Mucosa of rectum (tissue), 2 donors: ENCODE data around the gene PAXX.
A peak's percentile ranks its signal among the peaks of the same experiment; 100 is the strongest.

Source experiments
- H3K27ac ChIP-seq, 2 donors: one replicate each; pipeline ENCODE4 v1.7.0; 2013; ENCODE audit warnings: inconsistent platforms in 2 of 2, low read depth in 2 of 2, low read length in 2 of 2
- H3K27me3 ChIP-seq, 2 donors: one replicate each; pipeline ENCODE4 v1.7.0; 2013; ENCODE audit warnings: low read length in 2 of 2; ENCODE audit not compliant: control insufficient read depth in 2 of 2, insufficient read depth in 2 of 2
- H3K36me3 ChIP-seq, 2 donors: one replicate each; pipeline ENCODE4 v1.7.0; 2013; ENCODE audit warnings: low read length in 2 of 2; ENCODE audit not compliant: control insufficient read depth in 2 of 2, insufficient read depth in 2 of 2
- H3K4me1 ChIP-seq, 2 donors: one replicate each; pipeline ENCODE4 v1.7.0; 2013; ENCODE audit warnings: low read length in 2 of 2, mild to moderate bottlenecking in 1 of 2; ENCODE audit not compliant: control insufficient read depth in 2 of 2, insufficient read depth in 2 of 2
- H3K4me3 ChIP-seq, 2 donors: one replicate each; pipeline ENCODE4 v1.7.0; 2013; ENCODE audit warnings: low read length in 2 of 2
- H3K9ac ChIP-seq, 2 donors: one replicate each; pipeline ENCODE4 v1.7.0; 2013; ENCODE audit warnings: low read length in 2 of 2, low read depth in 1 of 2, mild to moderate bottlenecking in 1 of 2
- H3K9me3 ChIP-seq, 2 donors: one replicate each; pipeline ENCODE4 v1.7.0; 2013; ENCODE audit warnings: low read length in 2 of 2; ENCODE audit not compliant: control insufficient read depth in 2 of 2
- donor health status: healthy.
- donor health status: Normal muscosa, but diverticular disease.

PAXX gene

DNA sequence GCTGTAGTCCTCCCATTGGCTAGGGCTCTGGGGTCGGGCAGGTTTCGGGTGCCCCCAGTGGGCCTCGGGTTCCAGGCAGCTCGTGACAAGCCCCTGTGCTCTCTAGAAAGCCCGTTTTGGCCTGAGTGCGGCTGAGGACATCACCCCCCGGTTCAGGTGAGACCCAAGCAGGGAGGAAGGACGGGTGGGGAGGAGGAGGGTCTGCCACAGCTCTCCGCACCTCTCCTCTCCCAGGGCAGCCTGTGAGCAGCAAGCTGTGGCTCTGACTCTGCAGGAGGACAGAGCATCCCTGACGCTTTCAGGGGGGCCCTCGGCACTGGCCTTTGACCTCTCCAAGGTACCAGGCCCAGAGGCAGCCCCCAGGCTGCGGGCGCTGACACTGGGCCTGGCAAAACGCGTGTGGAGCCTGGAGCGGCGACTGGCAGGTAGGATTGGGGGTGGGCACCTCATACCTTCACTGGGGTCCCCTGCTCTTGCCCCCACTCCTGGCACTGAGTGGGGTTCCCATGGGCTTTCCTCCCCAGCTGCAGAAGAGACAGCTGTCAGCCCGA is 672 bp downstream of the PAXX start:
- H3K4me1 ChIP-seq = peaks cover 25 to 29% of the 10 kb centered on the region in 2 donors
- H3K9me3 ChIP-seq = no peaks in the 10 kb centered on the region
- peak overlapping the region; percentile 66 to 82 for H3K4me3 ChIP-seq
- peak overlapping the region; percentile 89 to 92 for H3K27ac ChIP-seq
- peak overlapping the region; percentile 29 to 61 for H3K9ac ChIP-seq
- no peaks in the 10 kb centered on the region for H3K27me3 ChIP-seq
- H3K36me3 ChIP-seq = no peaks in the 10 kb centered on the region

DNA sequence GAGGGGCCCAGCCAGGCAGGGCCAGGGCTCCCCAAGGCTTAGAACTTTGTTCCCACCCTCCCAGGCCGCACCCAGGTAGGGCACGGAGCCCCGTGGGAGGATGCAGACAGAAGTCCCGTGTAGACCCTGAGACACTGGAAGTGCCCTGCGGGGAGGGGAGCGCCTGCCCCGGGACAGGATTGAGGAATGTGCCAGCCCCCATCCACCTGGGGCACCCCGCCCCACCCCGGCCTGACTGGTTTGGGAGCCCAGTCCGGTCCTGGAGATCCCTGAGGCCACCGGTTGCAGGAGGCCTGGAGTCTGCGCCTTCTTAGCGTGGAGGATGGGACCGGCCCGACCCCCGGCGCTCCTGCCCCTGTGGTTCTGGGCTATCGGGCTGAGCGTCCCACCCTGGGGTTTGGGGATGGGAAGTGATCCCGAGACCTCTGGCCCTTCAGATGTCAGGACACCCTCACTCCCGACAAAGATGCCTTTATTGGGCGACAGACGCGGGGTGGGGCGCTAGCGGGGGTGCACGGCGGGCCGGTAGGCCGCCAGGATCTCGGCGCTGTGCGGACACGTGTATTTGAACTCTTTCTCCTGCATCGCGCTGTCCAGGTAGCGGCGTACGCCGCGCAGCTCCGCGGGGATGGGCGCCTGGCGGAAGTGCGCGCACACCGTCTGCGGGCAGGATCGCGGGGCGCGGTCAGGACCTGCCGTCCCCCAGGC is 2.1 kb downstream of the PAXX start:
- Histone ChIP-seq H3K9me3 (no peaks in the 10 kb centered on the region), H3K4me3 (no peak overlapping the region), H3K27me3 (no peaks in the 10 kb centered on the region), H3K9ac (no peak overlapping the region), H3K36me3 (no peaks in the 10 kb centered on the region), H3K27ac (no peak overlapping the region), H3K4me1 (peaks cover 30 to 31% of the 10 kb centered on the region in 2 donors)

DNA sequence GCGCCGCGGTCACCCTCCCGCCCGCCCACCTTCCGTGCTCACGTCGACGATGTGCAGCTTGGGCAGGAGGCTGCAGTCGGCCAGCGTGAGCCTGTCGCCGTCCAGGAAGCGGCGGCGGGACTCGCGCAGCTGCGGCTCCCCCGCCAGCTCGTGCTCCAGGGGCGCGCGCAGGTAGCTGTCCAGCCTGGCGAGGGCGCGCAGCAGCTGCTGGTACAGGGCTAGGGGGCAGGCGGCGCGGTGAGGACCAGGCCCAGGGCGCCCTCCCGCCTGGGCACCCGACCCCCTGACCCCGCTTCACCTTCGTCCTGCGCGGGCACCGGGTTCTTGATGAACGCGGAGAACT is 2.6 kb downstream of the PAXX start:
- no peaks in the 10 kb centered on the region for H3K27me3 ChIP-seq
- H3K4me1 ChIP-seq = peaks cover 30 to 31% of the 10 kb centered on the region in 2 donors
- no peak overlapping the region for H3K4me3 ChIP-seq
- H3K36me3 ChIP-seq = no peaks in the 10 kb centered on the region
- no peak overlapping the region for H3K27ac ChIP-seq
- no peaks in the 10 kb centered on the region for H3K9me3 ChIP-seq
- H3K9ac ChIP-seq = no peak overlapping the region

- no peaks in the 10 kb centered on the region for H3K9me3 ChIP-seq
- no peaks in the 10 kb centered on the region for H3K36me3 ChIP-seq
- peaks cover 30 to 31% of the 10 kb centered on the region in 2 donors for H3K4me1 ChIP-seq
- no peaks in the 10 kb centered on the region for H3K27me3 ChIP-seq
- no peak overlapping the region for H3K27ac ChIP-seq
- H3K4me3 ChIP-seq = no peak overlapping the region
- no peak overlapping the region for H3K9ac ChIP-seq
Measured at GRCh38 chr9:136995362-136995761, 3.1 kb downstream of the PAXX start.

GRCh38 chr9:136995772-136996311 is 3.6 kb downstream of the PAXX start:
- H3K9ac ChIP-seq = no peak overlapping the region
- H3K4me3 ChIP-seq = peak overlapping the region in 1 of 2 donors; percentile 66
- H3K36me3 ChIP-seq = no peaks in the 10 kb centered on the region
- no peaks in the 10 kb centered on the region for H3K27me3 ChIP-seq
- peak overlapping the region; percentile 32 to 48 for H3K27ac ChIP-seq
- H3K4me1 ChIP-seq = peaks cover 30 to 31% of the 10 kb centered on the region in 2 donors
- H3K9me3 ChIP-seq = no peaks in the 10 kb centered on the region

DNA sequence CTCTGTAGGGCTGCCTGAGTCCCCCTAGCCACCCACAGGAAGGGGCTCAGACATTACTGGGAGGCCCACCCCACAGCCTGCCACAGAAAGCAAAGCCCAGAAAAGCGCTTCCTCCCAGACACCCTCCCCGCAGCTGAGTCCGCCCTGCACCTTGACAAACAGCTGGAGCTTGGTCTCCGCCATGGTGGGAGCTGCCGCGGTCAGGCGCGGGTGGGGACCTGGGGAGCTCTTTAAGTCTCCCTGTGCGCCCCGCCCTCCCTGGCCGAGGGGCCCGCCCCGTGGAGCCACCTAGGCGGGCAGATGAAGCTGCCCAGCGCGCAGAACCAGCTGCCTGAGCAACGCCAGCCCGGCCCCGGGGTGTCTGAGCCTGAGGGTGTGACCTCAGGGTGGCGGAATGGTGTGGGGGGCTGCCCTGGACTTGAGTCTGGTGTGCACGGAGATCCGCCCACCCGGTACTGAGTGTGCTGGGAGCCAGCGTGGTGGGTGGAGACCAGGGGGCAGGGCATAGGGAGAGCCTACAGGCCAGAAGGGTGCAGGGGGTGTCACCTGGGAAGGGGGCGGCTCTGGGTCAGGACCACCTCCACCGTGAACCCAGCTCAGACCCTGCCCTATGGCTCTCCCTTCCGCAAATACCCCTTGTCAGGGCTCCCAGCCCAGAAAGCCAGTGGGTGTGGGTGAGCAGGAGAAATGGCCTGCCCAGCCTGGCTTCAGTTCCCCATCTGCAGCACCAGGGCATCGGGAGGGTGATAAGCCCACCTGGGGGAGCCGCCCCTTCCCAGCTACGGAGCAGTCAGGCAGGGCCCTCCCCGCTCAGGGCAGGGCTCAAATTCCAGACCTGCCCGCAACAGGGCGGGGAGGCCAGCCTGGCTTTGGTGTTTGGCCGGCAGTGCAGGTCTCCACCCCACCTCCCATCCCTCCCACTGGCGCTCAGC is 4.4 kb downstream of the PAXX start, which contains the start of gene CLIC3:
Gene CLIC3, minus strand, starts transcription at position 208 of the 932 bp plus-strand sequence. Its CDS starts 25 bp downstream, at position 183.
- Histone ChIP-seq H3K36me3 (no peaks in the 10 kb centered on the region), H3K27ac (peak within 1 kb of the TSS; percentile 43 to 48), H3K4me3 (peak within 1 kb of the TSS; percentile 48 to 66), H3K9me3 (no peaks in the 10 kb centered on the region), H3K9ac (peak within 1 kb of the TSS; percentile 47), H3K27me3 (no peaks in the 10 kb centered on the region), H3K4me1 (peaks cover 30 to 31% of the 10 kb centered on the region in 2 donors)

DNA sequence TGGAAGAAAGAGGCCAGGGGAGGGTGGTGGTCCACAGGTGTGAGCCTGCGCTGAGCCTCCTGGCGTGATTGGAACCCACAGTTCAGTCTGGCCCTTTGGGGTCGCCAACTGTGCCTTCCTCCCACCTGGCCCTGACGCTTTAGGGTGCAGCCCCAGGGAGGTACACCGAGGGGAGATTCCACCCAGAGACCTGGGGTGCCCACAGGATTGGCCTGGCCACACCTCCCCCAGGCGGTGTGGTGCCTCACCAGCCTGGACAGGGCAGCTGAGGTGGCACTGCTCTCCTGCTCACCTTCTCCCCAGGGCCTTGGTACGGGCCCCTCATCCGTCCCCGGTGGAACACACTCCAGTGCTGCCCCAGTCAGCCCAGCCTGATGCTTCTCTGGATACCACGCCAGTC is 5.1 kb downstream of the PAXX start:
- peaks cover 0 to 3% of the 10 kb centered on the region in 2 donors for H3K27me3 ChIP-seq
- no peaks in the 10 kb centered on the region for H3K36me3 ChIP-seq
- H3K4me3 ChIP-seq = peak overlapping the region in 1 of 2 donors; percentile 30
- H3K4me1 ChIP-seq = peaks cover 30 to 31% of the 10 kb centered on the region in 2 donors
- H3K9me3 ChIP-seq = no peaks in the 10 kb centered on the region
- peak overlapping the region in 1 of 2 donors; percentile 43 for H3K27ac ChIP-seq
- peak overlapping the region in 1 of 2 donors; percentile 47 for H3K9ac ChIP-seq

DNA sequence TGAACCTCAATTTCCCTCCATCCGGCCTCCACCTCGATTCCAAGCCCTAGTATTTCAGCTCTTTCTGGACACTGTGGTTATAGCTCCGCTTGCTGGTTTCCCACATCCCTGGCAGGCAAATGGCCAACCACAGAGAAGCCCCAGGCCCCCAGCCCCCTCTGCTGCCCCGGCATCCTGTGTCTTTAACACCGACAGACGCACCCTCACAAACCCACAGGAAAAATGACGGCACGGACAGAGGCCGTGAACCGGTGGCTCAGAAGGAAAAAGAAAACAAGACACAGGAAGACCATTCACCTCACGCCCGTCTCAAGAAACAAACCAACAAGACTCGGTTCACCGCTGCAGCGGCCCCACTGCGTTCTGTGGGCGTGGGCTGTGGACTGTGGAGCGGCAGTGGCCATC is 5.6 kb downstream of the PAXX start:
- H3K27ac ChIP-seq = peak overlapping the region in 1 of 2 donors; percentile 23
- no peak overlapping the region for H3K9ac ChIP-seq
- H3K4me1 ChIP-seq = peaks cover 27 to 28% of the 10 kb centered on the region in 2 donors
- H3K36me3 ChIP-seq = no peaks in the 10 kb centered on the region
- H3K4me3 ChIP-seq = no peak overlapping the region
- peaks cover 0 to 3% of the 10 kb centered on the region in 2 donors for H3K27me3 ChIP-seq
- H3K9me3 ChIP-seq = no peaks in the 10 kb centered on the region

DNA sequence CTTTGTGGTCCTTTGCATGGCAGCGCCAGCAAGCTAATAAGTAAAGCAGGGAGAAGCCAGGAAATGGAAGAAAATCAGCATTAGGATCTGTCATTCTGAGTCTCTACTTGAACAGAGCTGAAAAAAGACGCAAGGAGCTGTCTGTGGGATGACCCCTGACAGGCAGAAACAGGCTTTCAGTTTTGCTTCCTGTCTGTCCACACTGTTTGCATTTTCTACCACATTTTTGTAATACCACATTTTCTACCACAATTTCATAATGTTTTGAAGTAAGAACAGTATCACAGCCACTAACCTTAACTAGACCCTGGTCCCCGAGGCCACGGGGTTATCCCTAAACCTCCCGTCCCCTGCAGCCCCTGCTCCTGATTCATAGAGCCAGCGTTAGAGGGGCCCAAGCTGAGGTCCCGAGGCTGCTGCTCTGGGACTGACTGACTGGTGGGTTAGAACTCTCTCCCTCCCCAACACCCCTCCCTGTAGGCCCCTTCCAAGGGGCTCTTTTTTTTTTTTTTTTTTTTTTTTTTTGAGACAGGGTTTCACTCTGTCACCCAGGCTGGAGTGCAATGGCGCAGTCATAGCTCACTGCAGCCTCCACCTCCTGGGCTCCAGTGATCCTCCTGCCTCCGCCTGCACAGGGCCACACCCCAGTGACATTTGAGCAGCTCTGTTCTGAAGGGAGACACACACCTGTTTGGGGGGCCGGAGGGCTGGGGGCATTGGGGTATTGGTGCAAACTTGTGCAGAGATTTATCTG is 8.1 kb downstream of the PAXX start:
- H3K27me3 ChIP-seq = peaks cover 0 to 3% of the 10 kb centered on the region in 2 donors
- H3K4me3 ChIP-seq = peak overlapping the region in 1 of 2 donors; percentile 31
- H3K36me3 ChIP-seq = no peaks in the 10 kb centered on the region
- peak overlapping the region in 1 of 2 donors; percentile 65 for H3K27ac ChIP-seq
- no peak overlapping the region for H3K9ac ChIP-seq
- H3K9me3 ChIP-seq = no peaks in the 10 kb centered on the region
- peaks cover 20 to 24% of the 10 kb centered on the region in 2 donors for H3K4me1 ChIP-seq
